HG03196 (cell line): ENCODE measurements around the gene CTSZ.

Experiments
- ATAC-seq: cut with Tn5 transposase; IDR thresholded peaks from one replicate; pipeline ENCODE4 v1.9.1; 2021; ENCODE audit not compliant: unreplicated experiment

The CTSZ gene

GRCh38 chr20:59032023-59032712 lies 25.1 kb upstream of the CTSZ start, which contains the start of gene ATP5F1E:
ATP5F1E (minus strand) TSS chr20:59032335; CDS start chr20:59032251, 84 bp downstream.
- ATAC-seq = peak; percentile 93

- ATAC-seq = no peak
Observed at GRCh38 chr20:59031564-59032022, 24.5 kb upstream of the CTSZ start.

GRCh38 chr20:59030911-59031563 lies 24.0 kb upstream of the CTSZ start:
- no peak for ATAC-seq

DNA sequence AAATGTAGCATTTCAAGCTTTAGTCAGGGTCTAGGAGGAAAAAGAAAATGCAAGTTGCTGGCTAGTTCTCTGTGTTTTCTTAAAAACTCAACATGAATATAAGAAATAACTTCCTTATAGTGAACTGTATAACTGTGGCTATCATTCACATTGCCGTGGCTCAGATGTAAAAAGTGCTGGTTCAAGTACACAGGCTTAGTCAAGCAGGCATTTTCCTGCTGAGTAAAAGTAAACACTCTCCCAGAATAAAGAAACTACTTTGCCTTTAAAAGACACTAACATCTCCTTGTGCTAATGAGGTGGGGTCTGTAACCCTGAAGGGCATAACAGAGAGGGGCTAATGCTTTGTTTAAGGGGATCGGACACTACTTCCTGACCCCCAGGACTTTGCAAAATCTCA lies 21.8 kb upstream of the CTSZ start:
- ATAC-seq = no peak

- no peak for ATAC-seq
Observed at GRCh38 chr20:59027741-59028320, 20.8 kb upstream of the CTSZ start.

DNA sequence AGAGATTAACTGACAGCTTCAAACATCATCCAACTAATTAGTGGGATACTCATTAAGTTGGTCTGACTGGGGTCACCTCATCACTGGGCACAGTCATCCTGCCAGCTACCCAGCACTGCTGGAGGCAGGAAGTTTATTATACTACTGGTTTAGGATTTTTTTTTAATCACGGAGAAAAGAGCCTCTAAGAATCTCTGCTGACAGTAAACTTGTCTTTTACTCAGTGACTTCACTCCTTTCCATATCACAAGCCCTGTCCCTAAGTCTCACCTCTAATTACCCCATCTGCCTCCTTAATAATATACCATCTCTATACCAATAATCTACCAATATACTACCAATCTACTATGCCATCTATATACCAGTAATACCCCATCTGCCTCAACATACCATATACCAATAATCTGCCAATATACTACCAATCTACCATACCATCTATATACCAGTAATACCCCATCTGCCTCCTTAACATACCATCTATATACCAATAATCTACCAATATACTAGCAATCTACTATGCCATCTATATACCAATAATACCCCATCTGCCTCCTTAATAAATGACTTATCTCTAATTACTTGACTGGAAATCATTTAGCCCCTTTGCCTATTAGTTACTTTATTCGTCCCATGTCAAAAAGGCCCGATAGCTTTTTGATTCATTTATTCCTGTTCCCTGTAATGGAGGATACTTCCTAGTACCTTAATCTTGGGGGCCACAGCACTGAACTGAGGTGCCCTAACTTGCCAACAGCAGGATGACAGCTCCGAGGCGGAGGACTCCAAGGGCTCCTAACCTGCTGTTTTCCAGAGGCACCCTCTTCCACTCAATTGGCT lies 20.1 kb upstream of the CTSZ start:
- ATAC-seq = no peak

DNA sequence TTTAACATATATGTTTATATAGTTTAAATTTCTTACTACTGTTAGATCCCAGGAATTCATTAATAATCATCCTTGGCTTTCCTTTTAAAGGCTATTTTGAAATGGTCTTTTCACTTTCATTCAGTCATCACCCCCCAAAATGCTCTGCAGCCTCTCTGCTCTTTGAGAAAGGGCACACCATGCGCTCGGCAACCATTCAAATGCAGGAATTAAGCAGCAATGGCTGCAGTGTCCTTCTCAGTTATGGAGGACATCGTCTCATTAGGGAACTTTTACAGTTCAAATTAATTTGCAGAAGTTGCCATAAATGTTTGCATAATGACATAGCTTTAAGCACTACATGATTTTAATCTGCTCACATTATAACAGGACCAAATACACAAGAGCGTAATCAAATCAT lies 18.5 kb upstream of the CTSZ start:
- no peak for ATAC-seq

- ATAC-seq = no peak
Observed at GRCh38 chr20:59025086-59025485, 18.0 kb upstream of the CTSZ start.

GRCh38 chr20:59024111-59024530 lies 17.1 kb upstream of the CTSZ start:
- ATAC-seq = no peak

DNA sequence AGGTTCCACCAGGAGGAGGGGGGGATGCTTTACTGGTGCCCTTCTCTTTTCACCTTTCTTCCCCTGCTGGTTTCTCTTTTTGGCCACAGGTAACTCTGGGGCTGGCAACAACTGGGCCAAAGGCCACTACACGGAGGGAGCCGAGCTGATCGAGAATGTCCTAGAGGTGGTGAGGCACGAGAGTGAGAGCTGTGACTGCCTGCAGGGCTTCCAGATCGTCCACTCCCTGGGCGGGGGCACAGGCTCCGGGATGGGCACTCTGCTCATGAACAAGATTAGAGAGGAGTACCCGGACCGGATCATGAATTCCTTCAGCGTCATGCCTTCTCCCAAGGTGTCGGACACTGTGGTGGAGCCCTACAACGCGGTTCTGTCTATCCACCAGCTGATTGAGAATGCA lies 16.6 kb upstream of the CTSZ start:
- no peak for ATAC-seq

DNA sequence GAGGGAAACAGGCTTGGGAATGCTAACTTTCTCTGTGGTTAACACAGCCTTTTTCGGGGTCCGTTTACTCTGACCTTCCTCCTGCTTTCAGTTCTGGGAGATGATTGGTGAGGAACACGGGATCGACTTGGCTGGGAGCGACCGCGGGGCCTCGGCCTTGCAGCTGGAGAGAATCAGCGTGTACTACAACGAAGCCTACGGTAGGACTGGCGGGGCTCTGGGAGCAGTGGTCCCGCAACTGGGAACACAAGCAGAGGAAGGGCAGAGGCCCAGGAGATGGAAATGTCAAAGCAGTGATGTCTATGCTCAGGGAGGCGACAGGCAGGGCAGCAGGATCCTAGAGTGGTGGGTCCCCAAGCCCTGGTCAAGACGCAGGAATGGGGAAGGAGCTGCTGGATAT lies 15.7 kb upstream of the CTSZ start:
- ATAC-seq = no peak

DNA sequence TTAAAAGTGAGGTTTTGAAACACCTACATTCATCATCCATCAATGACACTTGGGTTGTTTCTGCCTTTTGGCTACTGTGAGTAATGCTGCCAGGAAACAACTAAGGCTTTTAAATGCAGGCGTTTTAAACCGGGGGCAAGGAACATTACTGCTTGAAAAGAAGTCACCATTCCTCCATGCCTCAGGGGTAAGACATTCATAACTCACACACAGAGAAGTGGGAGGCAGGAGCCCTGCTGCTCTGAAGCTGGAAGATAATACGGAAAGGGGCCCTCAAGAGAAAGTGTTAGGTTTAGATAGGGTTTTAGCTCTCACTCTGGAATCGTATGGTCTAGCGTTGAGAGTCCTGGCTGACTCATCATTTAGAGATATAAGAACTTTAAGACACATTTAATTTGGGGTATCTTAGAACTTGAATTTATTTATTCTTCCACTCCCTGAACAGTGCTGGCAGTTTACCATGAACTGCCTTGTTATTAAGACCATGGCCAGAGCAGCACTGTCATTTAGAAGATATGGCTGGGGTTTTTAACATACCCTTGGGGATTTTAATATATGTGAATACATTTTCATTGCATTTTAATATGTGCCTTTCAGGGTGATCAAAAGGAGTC lies 14.0 kb upstream of the CTSZ start:
- ATAC-seq = no peak

GRCh38 chr20:59019217-59019616 lies 12.2 kb upstream of the CTSZ start, which contains the start of gene TUBB1:
TUBB1 (plus strand) TSS chr20:59019429; CDS start chr20:59019523, 94 bp downstream.
- ATAC-seq = no peak

DNA sequence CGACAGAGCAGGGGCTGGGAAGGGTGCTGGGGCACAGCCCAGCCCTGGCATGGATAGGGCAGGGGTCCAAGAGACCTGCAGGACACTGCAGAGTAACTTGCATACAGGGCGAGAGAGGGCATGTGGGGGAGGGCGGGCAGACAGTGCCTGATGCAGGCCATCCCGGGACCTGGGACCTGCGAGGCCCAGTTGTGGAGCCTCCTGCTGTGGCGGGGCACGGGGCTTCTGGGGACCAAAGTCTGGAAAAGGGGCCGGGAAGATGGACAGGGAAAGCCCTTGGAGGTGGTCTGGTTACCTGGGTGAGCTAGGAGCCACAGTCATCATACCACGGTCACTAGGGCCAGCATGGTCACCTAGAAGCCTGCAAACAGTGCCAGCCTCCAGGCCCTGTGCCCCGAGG lies 11.8 kb upstream of the CTSZ start:
- ATAC-seq = no peak

GRCh38 chr20:59017493-59018231 lies 10.6 kb upstream of the CTSZ start:
- ATAC-seq = no peak

DNA sequence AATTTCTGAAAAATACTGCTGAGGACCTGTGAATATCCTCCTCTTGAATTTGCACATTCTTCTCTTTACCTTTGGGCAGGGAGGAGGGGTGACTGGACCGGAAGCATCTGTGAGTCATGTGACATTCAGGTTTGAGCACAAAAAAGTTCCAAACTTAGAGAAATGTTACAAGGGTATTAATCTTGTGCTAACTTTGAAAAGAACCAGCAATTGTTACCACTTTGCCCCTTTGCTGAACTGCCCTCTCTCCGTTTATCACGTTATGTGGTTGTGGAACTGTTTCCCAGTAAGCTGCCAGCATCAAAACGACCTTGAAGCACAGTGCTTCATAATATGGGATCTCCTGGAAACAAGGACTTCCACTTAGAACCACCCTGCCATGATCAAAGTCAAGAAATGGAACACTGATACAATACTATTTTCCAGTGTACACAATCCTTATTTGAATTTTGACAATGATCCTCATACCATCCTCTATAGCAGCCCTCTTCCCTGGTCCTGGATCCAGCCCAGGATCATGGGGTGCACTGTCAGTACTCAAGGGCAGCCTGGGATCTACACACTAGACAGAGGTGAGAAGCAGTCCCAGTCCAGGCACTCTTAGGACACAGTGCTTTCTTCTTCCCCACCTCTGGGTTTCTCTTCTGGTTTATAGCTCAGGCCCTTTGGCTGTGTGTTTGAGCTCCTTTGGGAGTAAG lies 9.9 kb upstream of the CTSZ start:
- no peak for ATAC-seq

DNA sequence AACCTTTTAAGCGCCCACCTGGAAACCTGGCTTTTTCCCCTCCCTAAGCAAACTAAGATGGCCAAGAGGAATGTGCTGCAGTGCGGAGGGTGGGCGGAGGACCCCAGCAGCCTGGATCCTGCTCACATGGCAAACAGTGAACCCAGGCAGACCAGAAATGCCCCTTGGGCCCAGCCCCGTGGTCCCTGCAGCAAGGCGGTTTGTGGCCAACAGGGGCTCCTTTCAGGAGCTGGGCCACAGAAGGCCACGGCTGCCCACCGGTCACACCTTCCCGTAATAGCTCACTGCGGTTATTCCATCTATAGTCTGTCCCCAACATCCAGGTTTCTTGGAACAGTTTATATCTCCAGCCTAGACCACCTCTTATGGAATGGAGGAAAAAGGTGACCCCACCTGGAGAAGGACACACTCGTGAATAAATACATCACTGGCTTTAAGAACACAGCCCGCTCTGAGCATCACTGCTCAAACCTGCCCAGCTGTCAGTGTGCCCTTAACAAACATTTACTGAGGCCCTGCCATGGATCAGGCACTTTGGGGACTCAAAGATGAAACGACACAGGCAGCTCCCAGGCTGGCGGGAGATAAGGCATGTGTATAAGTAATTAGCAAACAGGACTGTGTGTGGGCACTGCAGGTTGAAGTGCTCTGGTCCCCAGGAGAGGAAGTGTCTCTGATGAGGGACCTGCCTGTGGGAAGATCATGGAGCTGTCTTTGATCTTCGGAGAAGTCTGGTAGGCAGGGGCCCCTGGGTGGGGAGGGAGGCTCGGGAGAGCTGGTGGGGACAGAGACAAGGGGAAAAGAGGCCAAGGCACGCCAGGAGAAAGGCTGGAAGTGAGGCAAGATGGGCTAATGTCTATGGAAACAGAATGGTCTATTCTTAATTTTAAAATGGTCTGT lies 9.0 kb upstream of the CTSZ start:
- ATAC-seq = no peak

GRCh38 chr20:59015411-59015810 lies 8.4 kb upstream of the CTSZ start:
- ATAC-seq = no peak
